GM23338 (cell line): ENCODE results near the gene DLG2. TPM values are rescaled to one million over a fixed set of nuclear protein-coding genes. Genes with fewer than 3 reads are reported as not detected.

Source experiments
- ATAC-seq: fragments of 200-7000 bp; cut with Tn5 transposase; 3 replicates; pipeline ENCODE4 v1.9.1; 2020
- DNase-seq: peaks from one replicate; pipeline ENCODE4 v3.0.0-alpha.2; 2015; ENCODE audit warnings: low spot score
- H2AFZ ChIP-seq: fragments of 200-600 bp; sonication (generic); 2 replicates; pipeline ENCODE4 v1.8.0; 2016; ENCODE audit warnings: antibody characterized with exemption, mild to moderate bottlenecking, moderate library complexity
- H3F3A ChIP-seq: fragments of 200-600 bp; sonication (generic); replicated peaks from 2 replicates; pipeline ENCODE4 v1.8.0; 2017; ENCODE audit warnings: antibody characterized with exemption, mixed run types, low read depth
- H3K27ac ChIP-seq: fragments of 200-600 bp; sonication (generic); 2 replicates; pipeline ENCODE4 v1.6.1; 2016; ENCODE audit warnings: low read depth
- H3K27me3 ChIP-seq: fragments of 200-600 bp; sonication (generic); 2 replicates; pipeline ENCODE4 v1.8.0; 2016; ENCODE audit warnings: mild to moderate bottlenecking, mixed run types, moderate library complexity; ENCODE audit not compliant: insufficient read depth
- H3K36me3 ChIP-seq: fragments of 200-600 bp; sonication (generic); 2 replicates; pipeline ENCODE4 v1.8.0; 2016; ENCODE audit warnings: mild to moderate bottlenecking; ENCODE audit not compliant: insufficient read depth
- H3K4me1 ChIP-seq: fragments of 200-600 bp; sonication (generic); 2 replicates; pipeline ENCODE4 v1.8.0; 2016; ENCODE audit warnings: mild to moderate bottlenecking, moderate library complexity; ENCODE audit not compliant: insufficient read depth
- H3K4me2 ChIP-seq: fragments of 200-600 bp; sonication (generic); 2 replicates; pipeline ENCODE4 v1.7.1; 2017; ENCODE audit warnings: mixed run types
- H3K4me3 ChIP-seq: fragments of 200-600 bp; sonication (generic); 2 replicates; pipeline ENCODE4 v1.6.1; 2016; ENCODE audit warnings: mixed run types
- H3K79me2 ChIP-seq: fragments of 200-600 bp; sonication (generic); replicated peaks from 2 replicates; pipeline ENCODE4 v1.8.0; 2017; ENCODE audit warnings: mild to moderate bottlenecking; ENCODE audit not compliant: insufficient read depth
- H3K9me2 ChIP-seq: fragments of 200-600 bp; sonication (generic); 2 replicates; pipeline ENCODE4 v1.8.0; 2017; ENCODE audit not compliant: insufficient read depth
- H4K20me1 ChIP-seq: fragments of 200-600 bp; sonication (generic); replicated peaks from 2 replicates; pipeline ENCODE4 v1.8.0; 2017; ENCODE audit warnings: mild to moderate bottlenecking; ENCODE audit not compliant: insufficient read depth
- H3K27ac Mint-ChIP-seq: 2 replicates; pipeline ENCODE4 v1.8.0; 2020; ENCODE audit warnings: inconsistent platforms, mild to moderate bottlenecking, moderate library complexity, mixed read lengths
- H3K27me3 Mint-ChIP-seq: 3 replicates; pipeline ENCODE4 v1.8.0; 2022; ENCODE audit warnings: low read depth, mild to moderate bottlenecking, moderate library complexity, mixed read lengths, inconsistent platforms; ENCODE audit not compliant: insufficient read depth, poor library complexity
- H3K36me3 Mint-ChIP-seq: 3 replicates; pipeline ENCODE4 v1.8.0; 2021; ENCODE audit warnings: low read depth, mild to moderate bottlenecking, inconsistent platforms, moderate library complexity, mixed read lengths
- H3K4me1 Mint-ChIP-seq: 3 replicates; pipeline ENCODE4 v1.8.0; 2020; ENCODE audit warnings: mild to moderate bottlenecking, inconsistent platforms, mixed read lengths
- H3K4me3 Mint-ChIP-seq: 3 replicates; pipeline ENCODE4 v1.8.0; 2021; ENCODE audit warnings: moderate library complexity, mild to moderate bottlenecking, inconsistent platforms, mixed read lengths
- H3K9me3 Mint-ChIP-seq: 3 replicates; pipeline ENCODE4 v1.8.0; 2020; ENCODE audit warnings: moderate library complexity, mild to moderate bottlenecking, inconsistent platforms, mixed read lengths
- CTCF ChIP-seq, 2 experiments: fragments of 200-600 bp in 1 of 2; sonication (generic) in 1 of 2; conservative IDR thresholded peaks; 2 replicates each; pipeline versions ENCODE4 v1.5.1 to v1.6.1; 2016 to 2017; ENCODE audit warnings: antibody characterized with exemption in 2 of 2, low read depth in 2 of 2, mild to moderate bottlenecking in 2 of 2, moderate library complexity in 1 of 2
- ETS1 ChIP-seq: IDR thresholded peaks from 2 replicates; pipeline ENCODE4 v1.6.1; 2016; ENCODE audit warnings: antibody characterized with exemption
- NANOG ChIP-seq: IDR thresholded peaks from 2 replicates; pipeline ENCODE4 v1.6.1; 2016; ENCODE audit warnings: antibody characterized with exemption, borderline replicate concordance
- POLR2AphosphoS5 ChIP-seq: IDR thresholded peaks from 2 replicates; pipeline ENCODE4 v1.6.1; 2016; ENCODE audit warnings: antibody characterized with exemption, low read depth
- REST ChIP-seq: IDR thresholded peaks from one replicate; pipeline ENCODE4 v1.6.1; 2018; ENCODE audit warnings: antibody characterized with exemption; ENCODE audit not compliant: unreplicated experiment
- STAT1 ChIP-seq: IDR thresholded peaks from one replicate; pipeline ENCODE4 v1.6.1; 2016; ENCODE audit warnings: antibody characterized with exemption; ENCODE audit not compliant: unreplicated experiment
- ZNF331 ChIP-seq: fragments of 250-450 bp; sonication (Bioruptor Pico); IDR thresholded peaks from 2 replicates; pipeline ENCODE4 v1.5.0; 2020; ENCODE audit warnings: low read depth, mild to moderate bottlenecking, moderate library complexity
- ZNF462 ChIP-seq: fragments of 250-450 bp; sonication (Bioruptor Pico); IDR thresholded peaks from 2 replicates; pipeline ENCODE4 v1.5.0; 2020; ENCODE audit warnings: mild to moderate bottlenecking, moderate library complexity
- polyA plus RNA-seq: library from polyadenylated mRNA; unstranded; fragments of >200 nt; fragmentation: Nextera tagmentation; extraction: Ambion mirVana; gene quantifications from 2 replicates; pipeline ENCODE4 v1.2.1, GENCODE V29; 2016
- total RNA-seq: library from RNA; depleted of rRNA; stranded (reverse); fragments of >200 nt; shearing (Covaris generic); gene quantifications from 2 replicates; pipeline ENCODE4 v1.2.3, GENCODE V29; 2014

Gene DLG2
- total and polyA plus RNA-seq, 2 experiments from 2014 or later: 19.8 to 21.5 TPM

- DNase-seq (no peak), ATAC-seq (no peak; the same call in 2 of the 3 replicates)
- no peaks in the 10 kb centered on the region for H3K27me3 ChIP-seq
- Mint-ChIP-seq H3K27ac (peak overlapping the region; percentile 89), H3K27me3 (no peaks in the 10 kb centered on the region), H3K9me3 (no peaks in the 10 kb centered on the region), H3K4me3 (no peak overlapping the region), H3K36me3 (no peaks in the 10 kb centered on the region), H3K4me1 (peaks cover 23% of the 10 kb centered on the region)
- H3K79me2 ChIP-seq: no peaks in the 10 kb centered on the region
- no peak overlapping the region for H3K27ac ChIP-seq
- H3K4me3 ChIP-seq: no peak overlapping the region
- no peaks in the 10 kb centered on the region for H3F3A ChIP-seq
- H3K4me1 ChIP-seq: peaks cover 12% of the 10 kb centered on the region
- no peaks in the 10 kb centered on the region for H3K9me2 ChIP-seq
- no peak overlapping the region for H3K4me2 ChIP-seq
- no peak overlapping the region for H2AFZ ChIP-seq
- TF ChIP-seq REST (no peak), NANOG (no peak), STAT1 (no peak), ETS1 (no peak), POLR2AphosphoS5 (no peak), CTCF (conservative IDR thresholded peaks at IDR 0.05; ENCODE audit: low read depth in 2 of 2) (no peak)
- no peaks in the 10 kb centered on the region for H4K20me1 ChIP-seq
- H3K36me3 ChIP-seq: no peaks in the 10 kb centered on the region
Observed at GRCh38 chr11:84021291-84021690, 1605.9 kb downstream of the DLG2 start.

- DNase-seq (no peak), ATAC-seq (no peak)
- Mint-ChIP-seq H3K36me3 (no peaks in the 10 kb centered on the region), H3K9me3 (no peaks in the 10 kb centered on the region; the same call in 2 of the 3 replicates), H3K4me1 (peaks cover 19% of the 10 kb centered on the region), H3K4me3 (no peak overlapping the region), H3K27ac (peak overlapping the region; percentile 71; the same call in 1 of the 2 replicates), H3K27me3 (no peaks in the 10 kb centered on the region)
- Histone ChIP-seq H3K36me3 (no peaks in the 10 kb centered on the region), H4K20me1 (no peaks in the 10 kb centered on the region), H3F3A (no peaks in the 10 kb centered on the region), H3K4me1 (peaks cover 12% of the 10 kb centered on the region), H3K27me3 (no peaks in the 10 kb centered on the region), H2AFZ (no peak overlapping the region), H3K4me2 (no peak overlapping the region), H3K9me2 (no peaks in the 10 kb centered on the region), H3K27ac (no peak overlapping the region), H3K79me2 (no peaks in the 10 kb centered on the region), H3K4me3 (no peak overlapping the region)
- TF ChIP-seq NANOG (no peak), ZNF462 (CRISPR knock-in tag) (no peak), ZNF331 (no peak), POLR2AphosphoS5 (no peak)
Observed at GRCh38 chr11:84019571-84020194, 1607.5 kb downstream of the DLG2 start.
